ENCODE results near the gene ATF3. TPM values are rescaled to one million over a fixed set of nuclear protein-coding genes. Genes with fewer than 3 reads are reported as not detected.

ATF3 gene
- total RNA-seq, 2 donors from 2014 or later: 12.6 to 27.6 TPM

- no peaks in the 10 kb centered on the region for H3K9me3 ChIP-seq
- H3K27ac ChIP-seq: no peak overlapping the region
- no peaks in the 10 kb centered on the region for H3K27me3 ChIP-seq
- H3K4me3 ChIP-seq: no peak overlapping the region
- no peaks in the 10 kb centered on the region for H3K36me3 ChIP-seq
- DNase-seq (ENCODE audit: low spot score): no peak
- no peak for TF ChIP-seq CTCF (IDR thresholded peaks at IDR 0.05)
- no peaks in the 10 kb centered on the region for H3K4me1 ChIP-seq
These were observed 37.3 kb downstream of the ATF3 start for GRCh38 chr1:212645546-212646543.

GRCh38 chr1:212646588-212646987 is 38.0 kb downstream of the ATF3 start:
- Histone ChIP-seq H3K27me3 (no peaks in the 10 kb centered on the region), H3K27ac (no peak overlapping the region), H3K9me3 (no peaks in the 10 kb centered on the region), H3K4me1 (no peaks in the 10 kb centered on the region), H3K4me3 (no peak overlapping the region), H3K36me3 (no peaks in the 10 kb centered on the region)
- no peak for TF ChIP-seq CTCF (IDR thresholded peaks at IDR 0.05)
- no peak for DNase-seq (ENCODE audit: low spot score)

GRCh38 chr1:212647004-212647403 is 38.4 kb downstream of the ATF3 start:
- H3K4me3 ChIP-seq: no peak overlapping the region
- no peak for TF ChIP-seq CTCF (IDR thresholded peaks at IDR 0.05)
- no peaks in the 10 kb centered on the region for H3K4me1 ChIP-seq
- DNase-seq (ENCODE audit: low spot score): no peak
- no peaks in the 10 kb centered on the region for H3K9me3 ChIP-seq
- no peak overlapping the region for H3K27ac ChIP-seq
- no peaks in the 10 kb centered on the region for H3K27me3 ChIP-seq
- H3K36me3 ChIP-seq: no peaks in the 10 kb centered on the region

- H3K4me1 ChIP-seq: no peaks in the 10 kb centered on the region
- H3K27ac ChIP-seq: no peak overlapping the region
- no peaks in the 10 kb centered on the region for H3K36me3 ChIP-seq
- no peaks in the 10 kb centered on the region for H3K9me3 ChIP-seq
- no peak for DNase-seq (ENCODE audit: low spot score)
- no peak for TF ChIP-seq CTCF (IDR thresholded peaks at IDR 0.05)
- no peak overlapping the region for H3K4me3 ChIP-seq
- no peaks in the 10 kb centered on the region for H3K27me3 ChIP-seq
These were observed 39.9 kb downstream of the ATF3 start for GRCh38 chr1:212648431-212648830.

GRCh38 chr1:212649020-212649419 is 40.5 kb downstream of the ATF3 start:
- DNase-seq (ENCODE audit: low spot score): no peak
- Histone ChIP-seq H3K9me3 (no peaks in the 10 kb centered on the region), H3K36me3 (no peaks in the 10 kb centered on the region), H3K4me3 (no peak overlapping the region), H3K27me3 (no peaks in the 10 kb centered on the region), H3K4me1 (no peaks in the 10 kb centered on the region), H3K27ac (no peak overlapping the region)
- TF ChIP-seq CTCF (IDR thresholded peaks at IDR 0.05): no peak
